ENCODE results near the gene TOX3. TPM values are rescaled to one million over a fixed set of nuclear protein-coding genes. Genes with fewer than 3 reads are reported as not detected.

Gene TOX3
- total RNA-seq, 1 experiment from 2014 or later: 0.31 TPM

- DNase-seq (ENCODE audit: low spot score): no peak
Measured at GRCh38 chr16:52537516-52537915, 9.4 kb downstream of the TOX3 start.

GRCh38 chr16:52535076-52535475, 11.9 kb downstream of the TOX3 start:
- DNase-seq (ENCODE audit: low spot score): no peak

GRCh38 chr16:52533296-52533695, 13.6 kb downstream of the TOX3 start:
- DNase-seq (ENCODE audit: low spot score): no peak

GRCh38 chr16:52532384-52532783, 14.6 kb downstream of the TOX3 start:
- DNase-seq (ENCODE audit: low spot score): no peak

- DNase-seq (ENCODE audit: low spot score): no peak
Measured at GRCh38 chr16:52529226-52529625, 17.7 kb downstream of the TOX3 start.

- DNase-seq (ENCODE audit: low spot score): no peak
Measured at GRCh38 chr16:52528393-52529065, 18.4 kb downstream of the TOX3 start.

GRCh38 chr16:52526830-52527229, 20.1 kb downstream of the TOX3 start:
- DNase-seq (ENCODE audit: low spot score): no peak

GRCh38 chr16:52526116-52526828, 20.7 kb downstream of the TOX3 start:
- DNase-seq (ENCODE audit: low spot score): no peak

- DNase-seq (ENCODE audit: low spot score): no peak
Measured at GRCh38 chr16:52521570-52521969, 25.4 kb downstream of the TOX3 start.

- no peak for DNase-seq (ENCODE audit: low spot score)
Measured at GRCh38 chr16:52518884-52519283, 28.1 kb downstream of the TOX3 start.

GRCh38 chr16:52515068-52515671, 31.8 kb downstream of the TOX3 start:
- no peak for DNase-seq (ENCODE audit: low spot score)

GRCh38 chr16:52512297-52512987, 34.5 kb downstream of the TOX3 start:
- no peak for DNase-seq (ENCODE audit: low spot score)

- no peak for DNase-seq (ENCODE audit: low spot score)
Measured at GRCh38 chr16:52501746-52502145, 45.2 kb downstream of the TOX3 start.

GRCh38 chr16:52500963-52501362, 46.0 kb downstream of the TOX3 start:
- no peak for DNase-seq (ENCODE audit: low spot score)

GRCh38 chr16:52499060-52499440, 47.9 kb downstream of the TOX3 start:
- no peak for DNase-seq (ENCODE audit: low spot score)

GRCh38 chr16:52498328-52499059, 48.4 kb downstream of the TOX3 start:
- no peak for DNase-seq (ENCODE audit: low spot score)

GRCh38 chr16:52497067-52497816, 49.7 kb downstream of the TOX3 start:
- DNase-seq (ENCODE audit: low spot score): no peak

- DNase-seq (ENCODE audit: low spot score): no peak
Measured at GRCh38 chr16:52496051-52496876, 50.7 kb downstream of the TOX3 start.

GRCh38 chr16:52494621-52495020, 52.3 kb downstream of the TOX3 start:
- DNase-seq (ENCODE audit: low spot score): no peak

- DNase-seq (ENCODE audit: low spot score): no peak
Measured at GRCh38 chr16:52494145-52494544, 52.8 kb downstream of the TOX3 start.
